ENCODE results near the gene ARL8A. TPM values are rescaled to one million over a fixed set of nuclear protein-coding genes. Genes with fewer than 3 reads are reported as not detected.
"Not testable (repeated sequence)": the region's sequence is repeated elsewhere in the genome, so short reads cannot be mapped to it uniquely, and the experiment has no call there.

The ARL8A gene
- total and polyA plus RNA-seq, 8 donors: 34.3 to 112 (median 43.3) TPM

- TF ChIP-seq CTCF (IDR thresholded peaks at IDR 0.05): no peak
- H3K27ac ChIP-seq: no peak overlapping the region
- no peaks in the 10 kb centered on the region for H3K9me3 ChIP-seq
- intact Hi-C loops (cut with DNase I): no loop called here
- no peak overlapping the region for H3K4me3 ChIP-seq
- peaks cover 5 to 15% of the 10 kb centered on the region in 2 donors for H3K4me1 ChIP-seq
- ATAC-seq (peak; percentile 66), DNase-seq (peak in 2 of 4 donors; percentile 68 to 82)
- H3K27me3 ChIP-seq: no peaks in the 10 kb centered on the region
- H3K36me3 ChIP-seq: no peaks in the 10 kb centered on the region
Measured at GRCh38 chr1:202167708-202168415, 23.3 kb upstream of the ARL8A start.

- peak; percentile 23 for ATAC-seq
- H3K9me3 ChIP-seq; H3K27ac ChIP-seq; H3K27me3 ChIP-seq; DNase-seq; H3K36me3 ChIP-seq; intact Hi-C loops (cut with DNase I); H3K4me3 ChIP-seq: not testable (repeated sequence)
- H3K4me1 ChIP-seq: peaks cover 5 to 23% of the 10 kb centered on the region in 2 donors
Measured at GRCh38 chr1:202167054-202167453, 22.5 kb upstream of the ARL8A start.

GRCh38 chr1:202165942-202166843, 21.7 kb upstream of the ARL8A start:
- Histone ChIP-seq H3K9me3 (no peaks in the 10 kb centered on the region), H3K27ac (no peak overlapping the region), H3K27me3 (no peaks in the 10 kb centered on the region), H3K4me1 (peaks cover 5 to 31% of the 10 kb centered on the region in 2 donors), H3K4me3 (no peak overlapping the region), H3K36me3 (no peaks in the 10 kb centered on the region)
- intact Hi-C loops (cut with DNase I): no loop called here
- DNase-seq: peak in 1 of 4 donors; percentile 35
- no peak for TF ChIP-seq CTCF (IDR thresholded peaks at IDR 0.05)
- no peak for ATAC-seq

DNA sequence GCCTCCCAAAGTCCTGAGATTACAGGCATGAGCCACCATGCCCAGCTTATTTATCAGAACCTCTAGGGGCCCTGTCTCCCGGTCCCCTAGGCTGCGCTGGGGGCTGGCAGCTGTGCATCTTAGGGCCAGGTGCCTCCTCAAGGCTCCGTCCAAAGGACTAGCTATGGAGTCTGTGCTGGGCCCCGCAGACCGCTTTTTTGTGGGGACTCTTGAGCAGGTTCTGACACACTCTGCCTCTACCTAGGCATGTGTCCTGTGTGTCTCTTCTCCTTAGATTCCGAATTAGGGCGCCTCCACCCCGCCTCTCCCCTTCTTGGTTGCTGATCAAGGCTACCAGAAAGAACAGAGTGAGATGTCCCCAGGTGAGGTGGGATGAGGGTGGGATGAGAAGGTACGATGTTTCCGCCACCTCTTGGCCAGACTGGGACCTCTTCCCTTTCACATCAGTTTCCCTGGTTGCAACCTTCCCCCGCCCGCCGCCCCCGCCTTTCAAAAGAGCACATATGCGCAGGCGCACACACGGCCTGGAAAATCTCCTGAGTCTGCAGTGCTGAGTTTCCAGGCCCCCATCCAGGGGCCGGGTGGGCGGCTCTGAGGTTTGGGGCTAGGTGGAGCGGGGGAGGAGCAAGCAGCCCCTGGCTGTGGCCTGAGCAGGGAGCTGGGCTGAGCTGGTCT, 20.9 kb upstream of the ARL8A start:
- Histone ChIP-seq H3K4me3 (no peak overlapping the region), H3K27me3 (no peaks in the 10 kb centered on the region), H3K36me3 (no peaks in the 10 kb centered on the region), H3K9me3 (no peaks in the 10 kb centered on the region), H3K27ac (no peak overlapping the region), H3K4me1 (peaks cover 5 to 39% of the 10 kb centered on the region in 2 donors)
- no peak for TF ChIP-seq CTCF (IDR thresholded peaks at IDR 0.05)
- intact Hi-C loops (cut with DNase I): no loop called here
- ATAC-seq: no peak
- DNase-seq: peak in 1 of 4 donors; percentile 58

DNA sequence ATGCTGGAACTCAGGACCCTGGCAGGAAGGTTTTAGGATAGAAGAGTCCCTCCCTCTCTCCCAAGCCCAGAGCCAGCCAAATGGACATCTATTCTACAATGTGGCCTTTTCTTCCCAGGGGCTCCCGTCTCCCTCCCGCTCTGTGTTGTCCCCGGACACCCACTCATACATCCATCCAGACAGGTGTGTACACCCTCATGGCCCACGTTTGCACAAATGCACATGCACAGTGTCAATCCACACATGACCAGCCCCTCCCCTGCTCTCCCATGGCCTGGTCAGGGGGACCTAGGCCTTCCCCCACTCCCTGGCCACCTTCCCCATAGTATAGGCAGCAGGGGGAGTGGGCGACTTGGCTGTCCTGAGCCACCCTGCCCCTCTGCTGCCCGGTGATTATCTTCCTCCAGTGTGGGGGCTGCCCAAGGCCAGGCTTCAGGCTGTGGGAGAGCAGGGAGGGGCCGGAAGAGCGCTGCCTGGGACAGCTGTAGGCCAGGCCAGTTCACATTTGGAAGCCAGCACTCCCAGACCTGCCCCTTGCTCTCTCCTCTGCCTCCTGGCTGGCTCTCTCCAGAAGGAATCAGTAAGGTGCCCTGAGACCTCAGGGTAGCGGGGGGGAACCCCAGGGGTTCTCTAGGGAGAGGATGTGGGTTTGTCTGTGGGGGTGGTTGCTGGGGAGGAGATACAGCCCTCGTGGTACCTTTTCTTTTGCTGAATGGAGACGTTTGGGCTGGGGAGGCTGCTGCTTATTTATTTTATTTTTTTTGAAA, 19.9 kb upstream of the ARL8A start:
- no peak for ATAC-seq
- H3K9me3 ChIP-seq: no peaks in the 10 kb centered on the region
- no peak for DNase-seq
- no peaks in the 10 kb centered on the region for H3K36me3 ChIP-seq
- peaks cover 5 to 49% of the 10 kb centered on the region in 2 donors for H3K4me1 ChIP-seq
- no peaks in the 10 kb centered on the region for H3K27me3 ChIP-seq
- intact Hi-C loops (cut with DNase I): no loop called here
- H3K27ac ChIP-seq: no peak overlapping the region
- no peak overlapping the region for H3K4me3 ChIP-seq
- TF ChIP-seq CTCF (IDR thresholded peaks at IDR 0.05): no peak

Data from left lung (tissue), 10 donors.